Measurements from ENCODE around the gene CST7. TPM values are rescaled to one million over a fixed set of nuclear protein-coding genes. Genes with fewer than 3 reads are reported as not detected.
"Not testable (repeated sequence)": the region's sequence is repeated elsewhere in the genome, so short reads cannot be mapped to it uniquely, and the experiment has no call there.

The CST7 gene
- polyA plus RNA-seq, 6 donors from 2014 or later = 0.65 to 4.6 (median 2.7) TPM

- peak within 1 kb of the TSS; percentile 97 to 99 (median 98) for H3K27ac Mint-ChIP-seq
- peak within 1 kb of the TSS; percentile 89 to 97 (median 95) for H3K4me3 Mint-ChIP-seq
- H3K4me1 Mint-ChIP-seq = peaks cover 34 to 50% (median 48%) of the 10 kb centered on the region in 3 donors
- ATAC-seq (ENCODE audit: low read depth in 2 of 2) = peak; percentile 93
- DNase-seq = peak; percentile 96
- no peaks in the 10 kb centered on the region for H3K36me3 Mint-ChIP-seq
- H3K9me3 Mint-ChIP-seq = no peaks in the 10 kb centered on the region
- H3K27me3 Mint-ChIP-seq = no peaks in the 10 kb centered on the region
Observed at GRCh38 chr20:24992487-24993205, 43.6 kb downstream of the CST7 start, which contains the start of gene APMAP. Gene APMAP, minus strand, starts transcription at chr20:24992751. Its CDS starts 63 bp downstream, at chr20:24992688.

GRCh38 chr20:24993337-24994185 is 44.5 kb downstream of the CST7 start:
- Mint-ChIP-seq H3K27me3 (no peaks in the 10 kb centered on the region), H3K9me3 (no peaks in the 10 kb centered on the region), H3K4me3 (peak overlapping the region; percentile 53 to 97 (median 95)), H3K4me1 (peaks cover 35 to 47% (median 45%) of the 10 kb centered on the region in 3 donors), H3K27ac (peak overlapping the region; percentile 97 to 99 (median 98)), H3K36me3 (no peaks in the 10 kb centered on the region)
- no peak for DNase-seq
- no peak for ATAC-seq (ENCODE audit: low read depth in 2 of 2)

GRCh38 chr20:24994186-24994465 is 45.1 kb downstream of the CST7 start:
- H3K4me3 Mint-ChIP-seq = peak overlapping the region in 7 of 8 donors; percentile 5 to 96 (median 78)
- ATAC-seq (ENCODE audit: low read depth in 2 of 2) (no peak), DNase-seq (no peak)
- H3K9me3 Mint-ChIP-seq = no peaks in the 10 kb centered on the region
- H3K27me3 Mint-ChIP-seq = no peaks in the 10 kb centered on the region
- peaks cover 38 to 43% (median 42%) of the 10 kb centered on the region in 3 donors for H3K4me1 Mint-ChIP-seq
- H3K27ac Mint-ChIP-seq = peak overlapping the region in 5 of 6 donors; percentile 14 to 99 (median 94)
- H3K36me3 Mint-ChIP-seq = no peaks in the 10 kb centered on the region

GRCh38 chr20:24994470-24995368 is 45.6 kb downstream of the CST7 start:
- Mint-ChIP-seq H3K27ac (peak overlapping the region; percentile 68 to 99 (median 94)), H3K36me3 (no peaks in the 10 kb centered on the region), H3K27me3 (no peaks in the 10 kb centered on the region), H3K4me1 (peaks cover 38 to 42% (median 41%) of the 10 kb centered on the region in 3 donors), H3K4me3 (peak overlapping the region in 7 of 8 donors; percentile 40 to 95 (median 72)), H3K9me3 (no peaks in the 10 kb centered on the region)
- DNase-seq (peak; percentile 82), ATAC-seq (ENCODE audit: low read depth in 2 of 2) (peak; percentile 29 to 42)

- Mint-ChIP-seq H3K27me3 (no peaks in the 10 kb centered on the region), H3K4me1 (peaks cover 32 to 42% (median 34%) of the 10 kb centered on the region in 3 donors), H3K27ac (peak overlapping the region in 2 of 6 donors; percentile 72 to 75), H3K9me3 (peaks cover 0 to 2% (median 0%) of the 10 kb centered on the region in 7 donors), H3K36me3 (no peaks in the 10 kb centered on the region), H3K4me3 (no peak overlapping the region)
- DNase-seq (no peak), ATAC-seq (ENCODE audit: low read depth in 2 of 2) (no peak)
Observed at GRCh38 chr20:24995741-24996448, 46.8 kb downstream of the CST7 start.

GRCh38 chr20:24996449-24997377 is 47.6 kb downstream of the CST7 start:
- ATAC-seq (ENCODE audit: low read depth in 2 of 2) = no peak
- H3K4me1 Mint-ChIP-seq = peaks cover 26 to 35% (median 27%) of the 10 kb centered on the region in 3 donors
- peak overlapping the region in 1 of 8 donors; percentile 48 for H3K4me3 Mint-ChIP-seq
- peaks cover 0 to 2% (median 0%) of the 10 kb centered on the region in 7 donors for H3K9me3 Mint-ChIP-seq
- H3K27ac Mint-ChIP-seq = peak overlapping the region in 2 of 6 donors; percentile 30 to 72
- no peaks in the 10 kb centered on the region for H3K36me3 Mint-ChIP-seq
- no peaks in the 10 kb centered on the region for H3K27me3 Mint-ChIP-seq
- DNase-seq = no peak

- no peak overlapping the region for H3K4me3 Mint-ChIP-seq
- H3K27me3 Mint-ChIP-seq = no peaks in the 10 kb centered on the region
- DNase-seq (no peak), ATAC-seq (ENCODE audit: low read depth in 2 of 2) (no peak)
- H3K4me1 Mint-ChIP-seq = peaks cover 20 to 24% (median 23%) of the 10 kb centered on the region in 3 donors
- H3K27ac Mint-ChIP-seq = peak overlapping the region in 1 of 6 donors; percentile 75
- peaks cover 8% of the 10 kb centered on the region in 2 donors for H3K36me3 Mint-ChIP-seq
- H3K9me3 Mint-ChIP-seq = peaks cover 0 to 2% (median 0%) of the 10 kb centered on the region in 7 donors
Observed at GRCh38 chr20:24998121-24998520, 49.1 kb downstream of the CST7 start.

- Mint-ChIP-seq H3K27ac (peak overlapping the region in 3 of 6 donors; percentile 4 to 75 (median 46)), H3K9me3 (peaks cover 0 to 2% (median 0%) of the 10 kb centered on the region in 7 donors), H3K27me3 (no peaks in the 10 kb centered on the region), H3K4me1 (peaks cover 14 to 17% (median 17%) of the 10 kb centered on the region in 3 donors), H3K4me3 (no peak overlapping the region), H3K36me3 (peaks cover 12 to 13% of the 10 kb centered on the region in 2 donors)
- ATAC-seq (ENCODE audit: low read depth in 2 of 2) (no peak), DNase-seq (no peak)
Observed at GRCh38 chr20:24998631-24999445, 49.8 kb downstream of the CST7 start.

- no peak overlapping the region for H3K27ac Mint-ChIP-seq
- no peak for ATAC-seq (ENCODE audit: low read depth in 2 of 2)
Observed at GRCh38 chr20:24999568-24999967, 50.5 kb downstream of the CST7 start.

GRCh38 chr20:25000268-25000801 is 51.3 kb downstream of the CST7 start:
- no peak for DNase-seq
- Mint-ChIP-seq H3K27ac (peak overlapping the region in 2 of 6 donors; percentile 24 to 73), H3K4me1 (peaks cover under 1 to 4% (median 2%) of the 10 kb centered on the region in 3 donors), H3K4me3 (no peak overlapping the region), H3K9me3 (peaks cover 0 to 2% (median 0%) of the 10 kb centered on the region in 7 donors), H3K36me3 (peaks cover 12 to 13% of the 10 kb centered on the region in 2 donors), H3K27me3 (no peaks in the 10 kb centered on the region)
- ATAC-seq (ENCODE audit: low read depth in 2 of 2) = no peak

More at GRCh38 chr20:24999568-24999967, 50.5 kb downstream of the CST7 start:
- Mint-ChIP-seq H3K27me3 (no peaks in the 10 kb centered on the region), H3K4me1 (peaks cover 8 to 12% (median 10%) of the 10 kb centered on the region in 3 donors), H3K4me3 (no peak overlapping the region), H3K9me3 (peaks cover 0 to 2% (median 0%) of the 10 kb centered on the region in 7 donors), H3K36me3 (peaks cover 12 to 13% of the 10 kb centered on the region in 2 donors)
- no peak for DNase-seq

- H3K4me3 Mint-ChIP-seq; DNase-seq; ATAC-seq (ENCODE audit: low read depth in 2 of 2); H3K27me3 Mint-ChIP-seq; H3K27ac Mint-ChIP-seq; H3K4me1 Mint-ChIP-seq; H3K9me3 Mint-ChIP-seq: not testable (repeated sequence)
- H3K36me3 Mint-ChIP-seq = peaks cover 17 to 18% of the 10 kb centered on the region in 2 donors
Observed at GRCh38 chr20:25001323-25001722, 52.3 kb downstream of the CST7 start.

Data from naive B cell (primary cell).